Activated gamma-delta T cell (primary cell): ENCODE results near the gene ARL13B.
"Not testable (repeated sequence)": the region's sequence is repeated elsewhere in the genome, so short reads cannot be mapped to it uniquely, and the experiment has no call there.

Experiments
- DNase-seq: peaks from one replicate; lab custom pipeline; 2025; lab: John Stamatoyannopoulos, UW

The ARL13B gene

GRCh38 chr3:94062513-94063404 is 82.8 kb downstream of the ARL13B start, which contains the start of the genes DHFR2 and NSUN3:
Gene DHFR2 (minus strand): TSS chr3:94062916. CDS start chr3:94061511, 1,405 bp downstream.
Gene NSUN3 (plus strand): TSS chr3:94063061. CDS start chr3:94063127, 66 bp downstream.
- peak; percentile 18 for DNase-seq

- DNase-seq, result no peak
Observed at GRCh38 chr3:94063496-94064119, 83.7 kb downstream of the ARL13B start.

GRCh38 chr3:94064243-94064860 is 84.4 kb downstream of the ARL13B start:
- no peak for DNase-seq

- no peak for DNase-seq
Observed at GRCh38 chr3:94065122-94065521, 85.2 kb downstream of the ARL13B start.

GRCh38 chr3:94065819-94066480 is 86.0 kb downstream of the ARL13B start:
- DNase-seq, result no peak

- no peak for DNase-seq
Observed at GRCh38 chr3:94066506-94067500, 86.8 kb downstream of the ARL13B start.

GRCh38 chr3:94069194-94069813 is 89.3 kb downstream of the ARL13B start:
- no peak for DNase-seq

- no peak for DNase-seq
Observed at GRCh38 chr3:94070341-94070911, 90.5 kb downstream of the ARL13B start.

- DNase-seq, result no peak
Observed at GRCh38 chr3:94071713-94072284, 91.8 kb downstream of the ARL13B start.

GRCh38 chr3:94076055-94076454 is 96.1 kb downstream of the ARL13B start:
- DNase-seq, result no peak

GRCh38 chr3:94080552-94080951 is 100.6 kb downstream of the ARL13B start:
- DNase-seq, result not testable (repeated sequence)

GRCh38 chr3:94081884-94082283 is 101.9 kb downstream of the ARL13B start:
- no peak for DNase-seq

- DNase-seq, result no peak
Observed at GRCh38 chr3:94082391-94082937, 102.5 kb downstream of the ARL13B start.

- DNase-seq, result no peak
Observed at GRCh38 chr3:94083261-94083660, 103.3 kb downstream of the ARL13B start.

GRCh38 chr3:94089126-94089525 is 109.2 kb downstream of the ARL13B start:
- DNase-seq, result no peak

- DNase-seq, result no peak
Observed at GRCh38 chr3:94092086-94092485, 112.1 kb downstream of the ARL13B start.

GRCh38 chr3:94093151-94093550 is 113.2 kb downstream of the ARL13B start:
- DNase-seq, result no peak

- DNase-seq, result no peak
Observed at GRCh38 chr3:94095111-94095510, 115.2 kb downstream of the ARL13B start.

GRCh38 chr3:94098452-94098851 is 118.5 kb downstream of the ARL13B start:
- DNase-seq, result no peak
